ENCODE data around the gene MAP7. TPM values are rescaled to one million over a fixed set of nuclear protein-coding genes. Genes with fewer than 3 reads are reported as not detected.

MAP7 gene
- under 1 TPM; 0.14 to 0.65 (median 0.51) TPM for total RNA-seq (2021; fragmentation: NEBNext Ultra II Directional; extraction: Animal tissue kit (Norgen Biotek cat#: 25700))
- long read RNA-seq: 0 reads

DNA sequence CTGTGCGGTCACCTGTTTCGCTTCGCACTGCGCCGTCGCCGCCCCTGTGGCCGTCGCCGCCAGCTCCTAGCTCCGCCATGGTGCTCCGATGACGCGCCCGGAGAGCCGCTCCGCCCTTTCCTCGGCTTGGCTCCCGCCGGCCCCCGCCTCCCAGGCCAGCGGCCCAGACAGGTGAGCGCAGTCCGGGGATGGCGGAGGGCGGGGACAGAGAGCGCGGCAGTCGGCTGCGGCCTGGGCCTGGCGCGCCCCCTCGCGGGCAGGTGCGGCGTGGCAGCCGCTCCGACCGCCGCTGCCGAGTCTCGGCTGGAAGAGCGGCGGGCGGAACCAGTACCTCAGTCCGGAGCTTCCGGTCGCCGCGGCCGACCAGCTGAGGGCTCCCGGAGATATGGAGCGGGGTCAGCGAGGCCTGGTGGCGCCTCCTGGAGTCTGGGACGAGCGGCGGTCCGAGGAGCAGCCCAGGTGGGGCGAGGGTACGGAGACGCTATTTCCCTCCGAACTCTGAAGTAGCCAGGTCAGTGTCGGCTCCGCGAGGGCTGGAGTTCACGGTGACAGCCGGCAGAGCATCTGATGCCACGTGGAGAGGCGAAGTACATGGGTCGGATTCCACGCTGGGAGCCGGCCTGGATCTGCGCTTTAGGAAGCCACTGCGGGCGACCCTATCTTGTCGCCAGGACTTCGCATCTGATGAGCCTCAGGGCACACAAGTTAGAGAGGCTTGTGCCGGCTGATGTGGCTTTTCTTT is at the start of gene MAP7:
TSS of gene MAP7 (minus strand) at position 93 of the 742 bp plus-strand sequence. CDS start at position 79, 14 bp downstream.
- TF ChIP-seq, protein P1, sequence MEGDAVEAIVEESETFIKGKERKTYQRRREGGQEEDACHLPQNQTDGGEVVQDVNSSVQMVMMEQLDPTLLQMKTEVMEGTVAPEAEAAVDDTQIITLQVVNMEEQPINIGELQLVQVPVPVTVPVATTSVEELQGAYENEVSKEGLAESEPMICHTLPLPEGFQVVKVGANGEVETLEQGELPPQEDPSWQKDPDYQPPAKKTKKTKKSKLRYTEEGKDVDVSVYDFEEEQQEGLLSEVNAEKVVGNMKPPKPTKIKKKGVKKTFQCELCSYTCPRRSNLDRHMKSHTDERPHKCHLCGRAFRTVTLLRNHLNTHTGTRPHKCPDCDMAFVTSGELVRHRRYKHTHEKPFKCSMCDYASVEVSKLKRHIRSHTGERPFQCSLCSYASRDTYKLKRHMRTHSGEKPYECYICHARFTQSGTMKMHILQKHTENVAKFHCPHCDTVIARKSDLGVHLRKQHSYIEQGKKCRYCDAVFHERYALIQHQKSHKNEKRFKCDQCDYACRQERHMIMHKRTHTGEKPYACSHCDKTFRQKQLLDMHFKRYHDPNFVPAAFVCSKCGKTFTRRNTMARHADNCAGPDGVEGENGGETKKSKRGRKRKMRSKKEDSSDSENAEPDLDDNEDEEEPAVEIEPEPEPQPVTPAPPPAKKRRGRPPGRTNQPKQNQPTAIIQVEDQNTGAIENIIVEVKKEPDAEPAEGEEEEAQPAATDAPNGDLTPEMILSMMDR (IDR thresholded peaks at IDR 0.05): peak; percentile 89
- Mint-ChIP-seq H3K27me3 (ENCODE audit: insufficient read depth) (peaks cover 14% of the 10 kb centered on the region), H3K36me3 (ENCODE audit: low read depth) (no peaks in the 10 kb centered on the region), H3K4me1 (ENCODE audit: low read depth) (no peaks in the 10 kb centered on the region; the same call in 1 of the 2 replicates), H3K4me3 (peak within 1 kb of the TSS; percentile 68), H3K9me3 (no peaks in the 10 kb centered on the region), H3K27ac (no peak within 1 kb of the TSS)
- DNase-seq: no peak

DNA sequence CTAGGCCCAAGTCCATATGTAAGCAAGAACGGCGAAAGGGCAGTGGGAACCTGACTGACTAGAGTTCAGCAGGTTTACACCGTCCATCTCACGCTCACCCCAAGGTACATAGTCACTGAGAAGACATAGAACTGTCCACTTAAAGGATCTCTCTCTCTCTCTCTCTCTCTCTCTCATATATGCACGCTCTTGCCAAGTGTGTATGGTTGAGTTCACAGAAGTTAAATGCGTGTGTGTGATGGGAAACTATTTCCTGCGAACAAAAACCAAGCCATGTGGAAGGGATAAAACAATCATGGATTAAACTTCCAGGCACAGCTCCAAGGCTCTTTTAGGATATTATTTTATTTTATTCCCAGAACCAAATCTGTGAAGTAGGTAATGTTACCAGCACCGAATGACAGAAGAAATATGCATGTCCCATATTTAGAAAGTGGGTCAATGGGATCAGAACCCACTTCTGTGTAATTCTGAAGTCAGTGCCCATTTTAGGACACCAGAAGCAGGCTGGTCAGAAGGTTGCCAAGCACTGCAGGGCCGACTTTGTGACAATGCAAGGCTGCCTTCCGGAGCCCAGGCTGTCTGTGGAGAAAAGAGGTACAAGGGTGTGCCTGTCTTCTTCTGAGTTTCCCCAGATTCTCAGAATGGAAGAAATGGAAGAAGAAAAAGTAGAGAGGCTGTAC is 49.2 kb upstream of the MAP7 start:
- H3K27me3 Mint-ChIP-seq (ENCODE audit: insufficient read depth): peaks cover 2% of the 10 kb centered on the region; the same call in 1 of the 2 replicates
- peaks cover 38% of the 10 kb centered on the region for H3K36me3 Mint-ChIP-seq (ENCODE audit: low read depth)
- H3K4me3 Mint-ChIP-seq: no peak overlapping the region
- no peaks in the 10 kb centered on the region for H3K9me3 Mint-ChIP-seq
- TF ChIP-seq, protein P1 (IDR thresholded peaks at IDR 0.05): no peak
- no peak overlapping the region for H3K27ac Mint-ChIP-seq
- no peak for DNase-seq
- peaks cover 31% of the 10 kb centered on the region for H3K4me1 Mint-ChIP-seq (ENCODE audit: low read depth)

DNA sequence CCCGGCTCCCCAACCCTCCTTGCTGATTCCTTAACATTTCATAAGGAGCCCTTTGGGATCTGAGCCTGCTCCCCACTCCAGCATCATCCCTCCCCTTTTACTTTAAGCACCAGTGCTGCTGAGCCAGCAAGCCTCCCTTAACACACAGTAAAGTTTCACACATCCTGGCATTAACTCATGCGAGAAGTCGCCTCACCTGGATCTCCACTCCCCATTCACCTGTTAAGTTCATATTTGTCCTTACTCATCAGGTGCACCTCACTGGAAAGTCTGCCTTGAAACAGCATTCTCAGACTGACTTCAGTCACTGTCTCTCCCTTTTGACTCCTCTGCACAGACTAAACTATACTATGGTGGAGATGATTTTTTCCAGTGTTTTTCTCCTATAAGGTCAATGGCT is 47.8 kb upstream of the MAP7 start:
- H3K9me3 Mint-ChIP-seq: no peaks in the 10 kb centered on the region
- H3K36me3 Mint-ChIP-seq (ENCODE audit: low read depth): peaks cover 39% of the 10 kb centered on the region
- no peak overlapping the region for H3K4me3 Mint-ChIP-seq
- H3K4me1 Mint-ChIP-seq (ENCODE audit: low read depth): peaks cover 45% of the 10 kb centered on the region
- DNase-seq: no peak
- TF ChIP-seq, protein P1 (IDR thresholded peaks at IDR 0.05): no peak
- H3K27ac Mint-ChIP-seq: no peak overlapping the region; the same call in 1 of the 2 replicates
- peaks cover 2% of the 10 kb centered on the region; the same call in 1 of the 2 replicates for H3K27me3 Mint-ChIP-seq (ENCODE audit: insufficient read depth)

DNA sequence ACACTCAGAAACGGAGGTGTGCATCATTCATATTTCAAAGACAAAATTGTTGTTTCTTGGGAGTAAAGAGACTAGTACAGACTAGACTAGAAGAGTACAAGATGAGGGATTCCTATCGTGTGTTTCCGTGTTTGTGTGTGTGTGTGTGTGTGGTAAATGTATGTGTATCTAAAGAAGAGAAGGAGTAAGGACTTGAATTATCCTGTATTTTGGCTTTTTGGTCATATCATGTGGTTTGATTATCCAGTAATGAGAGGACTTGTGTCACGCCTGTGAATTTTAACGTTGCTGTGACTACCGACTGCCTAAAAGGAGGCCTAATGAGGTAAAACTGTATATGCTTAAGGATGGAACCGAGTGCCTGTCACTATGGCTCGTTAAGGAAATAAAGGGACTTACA is 44.4 kb upstream of the MAP7 start:
- peak overlapping the region; percentile 79 for H3K4me3 Mint-ChIP-seq
- peaks cover 43% of the 10 kb centered on the region for H3K4me1 Mint-ChIP-seq (ENCODE audit: low read depth)
- no peak for DNase-seq
- H3K27ac Mint-ChIP-seq: peak overlapping the region; percentile 100
- H3K36me3 Mint-ChIP-seq (ENCODE audit: low read depth): peaks cover 60% of the 10 kb centered on the region
- H3K27me3 Mint-ChIP-seq (ENCODE audit: insufficient read depth): peaks cover 2% of the 10 kb centered on the region; the same call in 1 of the 2 replicates
- H3K9me3 Mint-ChIP-seq: no peaks in the 10 kb centered on the region
- TF ChIP-seq, protein P1 (IDR thresholded peaks at IDR 0.05): no peak

DNA sequence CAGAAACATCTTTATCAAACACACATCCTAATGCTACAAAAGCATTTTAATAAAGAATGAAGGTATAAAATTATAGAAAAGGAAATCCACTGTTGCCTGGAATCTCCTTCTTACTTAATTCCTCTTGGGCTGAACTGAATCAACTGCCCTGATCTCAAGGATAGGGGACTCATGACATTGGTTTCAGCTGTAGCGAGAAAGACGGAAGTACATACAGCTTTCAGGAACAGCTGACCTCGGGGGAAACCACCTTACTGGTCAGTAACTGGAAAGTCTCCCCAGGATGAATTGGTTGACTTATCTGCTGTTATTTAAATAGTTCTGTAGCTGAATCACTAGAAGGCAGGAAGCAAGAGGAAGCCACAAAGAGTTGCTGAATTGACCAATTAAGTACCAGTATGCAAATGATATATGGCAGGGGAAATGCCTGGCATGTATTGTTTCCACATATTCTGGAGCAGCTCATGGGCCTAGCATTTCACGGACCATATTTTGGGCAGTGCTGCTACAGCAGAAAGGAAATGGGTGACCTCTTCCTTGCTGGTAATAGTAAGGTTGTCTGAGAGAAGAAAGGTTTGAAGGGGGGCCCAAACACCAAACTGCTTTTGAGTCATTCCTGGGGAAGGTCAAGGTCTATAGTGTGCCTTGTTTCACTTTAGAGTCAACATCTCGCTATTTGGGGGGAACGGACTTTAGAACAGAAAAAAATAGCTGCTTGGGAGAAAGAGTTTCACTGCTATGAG is 43.7 kb upstream of the MAP7 start:
- H3K27ac Mint-ChIP-seq: peak overlapping the region; percentile 100
- peak overlapping the region; percentile 79 for H3K4me3 Mint-ChIP-seq
- peaks cover 61% of the 10 kb centered on the region for H3K36me3 Mint-ChIP-seq (ENCODE audit: low read depth)

More for the DNA sequence above, 43.7 kb upstream of the MAP7 start:
- H3K4me1 Mint-ChIP-seq (ENCODE audit: low read depth): peaks cover 43% of the 10 kb centered on the region
- peaks cover 2% of the 10 kb centered on the region; the same call in 1 of the 2 replicates for H3K27me3 Mint-ChIP-seq (ENCODE audit: insufficient read depth)
- peak; percentile 99 for DNase-seq
- TF ChIP-seq, protein P1 (IDR thresholded peaks at IDR 0.05): no peak
- no peaks in the 10 kb centered on the region for H3K9me3 Mint-ChIP-seq

Measured in HFFc6 (cell line).